ENCODE data around the gene MTIF2. TPM values are rescaled to one million over a fixed set of nuclear protein-coding genes. Genes with fewer than 3 reads are reported as not detected.

Gene MTIF2
- total RNA-seq, 4 donors from 2014 or later: 22.7 to 34.4 (median 33.5) TPM

DNA sequence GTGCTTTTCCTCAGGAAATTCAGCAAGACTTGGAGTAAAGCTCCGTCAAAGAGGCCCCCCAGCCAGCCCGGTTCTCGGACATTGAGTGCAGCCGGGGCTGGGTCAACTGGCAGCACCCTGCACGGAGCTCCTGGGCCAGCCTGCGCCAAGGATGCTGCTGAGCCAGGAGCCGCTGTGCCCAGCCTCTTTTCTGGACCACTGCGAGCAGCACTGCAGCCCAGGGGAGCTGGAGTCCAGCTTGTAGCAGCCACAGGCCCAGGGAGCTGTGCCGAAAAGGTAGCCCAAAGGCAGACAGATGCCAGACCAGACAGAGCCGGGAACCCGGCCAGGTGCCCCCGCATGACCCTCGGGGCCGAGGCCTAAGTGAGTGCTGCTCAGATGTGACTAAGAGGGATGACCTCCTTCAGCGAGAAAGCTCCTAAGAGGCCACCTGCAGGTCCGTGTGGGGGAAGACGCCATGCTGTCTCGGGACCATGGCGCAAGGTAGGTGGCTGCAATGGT lies 44.2 kb downstream of the MTIF2 start:
- Histone ChIP-seq H3K36me3 (no peaks in the 10 kb centered on the region), H3K27ac (no peak overlapping the region), H3K4me3 (no peak overlapping the region), H3K27me3 (no peaks in the 10 kb centered on the region), H3K9me3 (no peaks in the 10 kb centered on the region), H3K4me1 (peaks cover 0 to 10% (median 5%) of the 10 kb centered on the region in 4 donors)
- no peak for DNase-seq
- in situ Hi-C loops (cut with MboI; ENCODE audit: low pct_ligation_motif_present in 1 of 4, low pct_unique_long_range_greater_than_20kb in 1 of 4, low sequenced_read_pairs in 3 of 4) (loop anchor here in 1 of 4 donors (25.0 kb wide), 1 partner anchor 1113 kb away; the partner anchor contains the start of gene ACYP2), intact Hi-C loops (cut with DNase I; ENCODE audit: low total_unique reads) (no loop called here)
- WGBS, 2 donors (ENCODE audit: low coverage in 1 of 2): 86 to 92% methylated on average over 4 to 15 of the region's 19 CpGs
- TF ChIP-seq CTCF (IDR thresholded peaks at IDR 0.05) (no peak), EP300 (IDR thresholded peaks at IDR 0.05; ENCODE audit: low read depth) (no peak), POLR2AphosphoS5 (IDR thresholded peaks at IDR 0.05) (no peak), POLR2A (IDR thresholded peaks at IDR 0.05) (no peak)

DNA sequence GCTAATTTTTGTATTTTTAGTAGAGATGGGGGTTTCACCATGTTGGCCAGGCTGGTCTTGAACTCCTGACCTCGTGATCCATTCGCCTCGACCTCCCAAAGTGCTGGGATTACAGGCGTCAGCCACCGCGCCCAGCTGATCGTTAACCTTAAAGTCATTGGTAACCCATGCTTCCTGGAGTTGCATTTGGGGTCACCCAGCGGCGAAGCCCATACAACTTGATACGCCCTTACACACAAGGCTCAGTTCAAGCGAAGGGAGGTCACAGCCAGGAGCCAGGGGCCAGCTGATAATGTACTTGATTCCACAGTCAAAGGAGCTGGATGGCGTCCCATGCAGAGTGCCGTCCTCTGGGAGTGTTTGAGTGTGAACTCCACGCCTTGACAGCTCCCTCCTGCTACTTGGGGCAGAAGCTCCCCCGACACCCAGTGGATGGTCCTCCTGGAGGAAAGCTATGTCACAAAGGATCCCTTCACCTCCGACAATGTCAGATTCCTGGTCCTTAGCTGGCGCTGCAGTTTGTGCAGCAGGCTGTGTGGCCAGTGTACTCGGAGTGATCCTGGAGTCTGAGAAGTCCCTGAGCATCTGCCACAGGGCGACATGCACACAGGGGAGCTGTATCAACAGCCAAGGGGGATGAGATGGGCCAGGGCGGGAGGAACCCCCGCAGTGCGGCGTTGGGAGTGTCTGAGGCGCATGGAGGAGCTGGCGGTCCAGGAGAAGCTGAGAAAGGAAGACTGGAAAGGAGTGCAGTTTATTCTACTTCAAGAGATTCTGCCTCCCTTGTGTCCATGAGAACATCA lies 44.9 kb downstream of the MTIF2 start:
- intact Hi-C loops (cut with DNase I; ENCODE audit: low total_unique reads) (no loop called here), in situ Hi-C loops (cut with MboI; ENCODE audit: low pct_ligation_motif_present in 1 of 4, low pct_unique_long_range_greater_than_20kb in 1 of 4, low sequenced_read_pairs in 3 of 4) (loop anchor here in 1 of 4 donors (25.0 kb wide), 1 partner anchor 1112 kb away; the partner anchor contains the start of gene ACYP2)
- Histone ChIP-seq H3K36me3 (no peaks in the 10 kb centered on the region), H3K9me3 (no peaks in the 10 kb centered on the region), H3K27me3 (no peaks in the 10 kb centered on the region), H3K4me3 (peak overlapping the region in 3 of 4 donors; percentile 77 to 92 (median 77)), H3K4me1 (peaks cover 0 to 10% (median 5%) of the 10 kb centered on the region in 4 donors), H3K27ac (peak overlapping the region; percentile 90 to 97 (median 94))
- no peak for DNase-seq
- TF ChIP-seq CTCF (IDR thresholded peaks at IDR 0.05) (no peak), EP300 (IDR thresholded peaks at IDR 0.05; ENCODE audit: low read depth) (no peak), POLR2AphosphoS5 (IDR thresholded peaks at IDR 0.05) (no peak), POLR2A (IDR thresholded peaks at IDR 0.05) (no peak)
- WGBS, 2 donors (ENCODE audit: low coverage in 1 of 2): 91 to 100% methylated on average over 2 to 25 of the region's 25 CpGs

DNA sequence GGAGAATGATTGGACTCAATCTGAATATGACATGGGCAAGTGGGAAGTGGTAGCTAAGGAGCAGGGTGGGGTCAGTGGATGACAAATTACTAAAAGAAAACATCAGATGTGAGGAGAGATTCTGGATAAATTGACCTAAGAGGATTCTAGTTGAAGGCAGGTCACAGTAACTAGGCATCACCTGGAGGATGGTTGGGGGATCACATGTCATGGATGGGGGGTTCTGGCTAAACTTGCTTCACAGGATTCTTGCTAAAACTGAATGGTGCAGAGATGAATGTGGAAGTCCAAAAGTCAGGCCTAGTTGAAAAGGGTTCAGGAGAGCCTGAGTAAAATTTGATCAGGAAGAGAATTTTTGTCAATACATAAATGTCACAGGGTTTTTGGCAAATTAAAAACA lies 55.2 kb downstream of the MTIF2 start:
- in situ Hi-C loops (cut with MboI; ENCODE audit: low pct_ligation_motif_present in 1 of 4, low pct_unique_long_range_greater_than_20kb in 1 of 4, low sequenced_read_pairs in 3 of 4) (loop anchor here in 1 of 4 donors (25.0 kb wide), 1 partner anchor 1102 kb away; the partner anchor contains the start of gene ACYP2), intact Hi-C loops (cut with DNase I; ENCODE audit: low total_unique reads) (no loop called here)

More for the DNA sequence above, 55.2 kb downstream of the MTIF2 start:
- H3K9me3 ChIP-seq: no peaks in the 10 kb centered on the region
- H3K27ac ChIP-seq: no peak overlapping the region
- no peak for DNase-seq
- H3K36me3 ChIP-seq: no peaks in the 10 kb centered on the region
- no peak for TF ChIP-seq POLR2AphosphoS5 (IDR thresholded peaks at IDR 0.05)
- TF ChIP-seq EP300 (IDR thresholded peaks at IDR 0.05; ENCODE audit: low read depth): no peak
- TF ChIP-seq POLR2A (IDR thresholded peaks at IDR 0.05): no peak
- no peak for TF ChIP-seq CTCF (IDR thresholded peaks at IDR 0.05)
- no peaks in the 10 kb centered on the region for H3K4me1 ChIP-seq
- no peaks in the 10 kb centered on the region for H3K27me3 ChIP-seq
- no peak overlapping the region for H3K4me3 ChIP-seq

Data from transverse colon (tissue), 4 donors.